Activated CD4-positive, CD25-positive, alpha-beta regulatory T cell (primary cell): Measurements from ENCODE around the gene SGIP1.

Experiments
- DNase-seq, 4 experiments: peaks; one replicate each; lab custom pipeline; 2025; lab: John Stamatoyannopoulos, UW

SGIP1 gene, protein sequence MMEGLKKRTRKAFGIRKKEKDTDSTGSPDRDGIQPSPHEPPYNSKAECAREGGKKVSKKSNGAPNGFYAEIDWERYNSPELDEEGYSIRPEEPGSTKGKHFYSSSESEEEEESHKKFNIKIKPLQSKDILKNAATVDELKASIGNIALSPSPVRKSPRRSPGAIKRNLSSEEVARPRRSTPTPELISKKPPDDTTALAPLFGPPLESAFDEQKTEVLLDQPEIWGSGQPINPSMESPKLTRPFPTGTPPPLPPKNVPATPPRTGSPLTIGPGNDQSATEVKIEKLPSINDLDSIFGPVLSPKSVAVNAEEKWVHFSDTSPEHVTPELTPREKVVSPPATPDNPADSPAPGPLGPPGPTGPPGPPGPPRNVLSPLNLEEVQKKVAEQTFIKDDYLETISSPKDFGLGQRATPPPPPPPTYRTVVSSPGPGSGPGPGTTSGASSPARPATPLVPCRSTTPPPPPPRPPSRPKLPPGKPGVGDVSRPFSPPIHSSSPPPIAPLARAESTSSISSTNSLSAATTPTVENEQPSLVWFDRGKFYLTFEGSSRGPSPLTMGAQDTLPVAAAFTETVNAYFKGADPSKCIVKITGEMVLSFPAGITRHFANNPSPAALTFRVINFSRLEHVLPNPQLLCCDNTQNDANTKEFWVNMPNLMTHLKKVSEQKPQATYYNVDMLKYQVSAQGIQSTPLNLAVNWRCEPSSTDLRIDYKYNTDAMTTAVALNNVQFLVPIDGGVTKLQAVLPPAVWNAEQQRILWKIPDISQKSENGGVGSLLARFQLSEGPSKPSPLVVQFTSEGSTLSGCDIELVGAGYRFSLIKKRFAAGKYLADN

DNA sequence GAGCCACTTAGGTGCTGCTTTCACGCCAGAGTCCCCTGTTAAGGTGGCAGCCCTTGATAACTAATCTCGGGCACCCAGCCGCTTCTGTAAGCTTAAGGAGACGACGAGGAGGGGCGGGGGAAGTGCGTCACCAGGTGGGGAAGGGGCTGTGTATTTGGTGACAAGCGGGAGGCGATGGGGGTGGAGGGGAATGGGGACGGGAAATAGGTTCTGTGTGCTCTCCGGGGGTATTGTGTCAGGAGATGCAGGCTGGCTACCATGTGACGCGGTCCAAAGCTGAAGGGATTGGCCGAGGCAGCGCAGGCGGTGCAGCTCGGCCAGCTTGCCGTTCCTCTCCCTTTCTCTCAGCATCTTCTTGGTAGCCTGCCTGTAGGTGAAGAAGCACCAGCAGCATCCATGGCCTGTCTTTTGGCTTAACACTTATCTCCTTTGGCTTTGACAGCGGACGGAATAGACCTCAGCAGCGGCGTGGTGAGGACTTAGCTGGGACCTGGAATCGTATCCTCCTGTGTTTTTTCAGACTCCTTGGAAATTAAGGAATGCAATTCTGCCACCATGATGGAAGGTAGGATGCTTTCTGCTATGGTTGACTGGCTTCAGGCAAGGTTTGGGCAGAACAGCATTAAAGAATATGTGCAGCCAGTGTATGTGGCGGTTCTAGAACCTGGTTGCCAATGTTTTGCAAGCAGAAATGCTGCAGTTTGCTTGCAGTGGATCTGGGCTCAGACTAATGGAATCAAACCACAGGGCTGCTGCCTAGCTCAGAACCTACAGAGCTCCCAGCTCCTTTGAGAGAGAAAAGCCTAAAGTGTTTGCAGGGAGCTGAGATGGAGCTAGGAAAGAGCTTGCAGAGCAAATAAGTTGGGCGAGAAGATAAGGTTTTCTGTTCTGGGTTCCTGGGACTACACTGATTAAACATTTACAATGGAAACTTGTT lies at the start of gene SGIP1:
SGIP1 (plus strand) TSS at position 350 of the 937 bp plus-strand sequence; CDS start at position 556, 206 bp downstream.
- DNase-seq = no peak

DNA sequence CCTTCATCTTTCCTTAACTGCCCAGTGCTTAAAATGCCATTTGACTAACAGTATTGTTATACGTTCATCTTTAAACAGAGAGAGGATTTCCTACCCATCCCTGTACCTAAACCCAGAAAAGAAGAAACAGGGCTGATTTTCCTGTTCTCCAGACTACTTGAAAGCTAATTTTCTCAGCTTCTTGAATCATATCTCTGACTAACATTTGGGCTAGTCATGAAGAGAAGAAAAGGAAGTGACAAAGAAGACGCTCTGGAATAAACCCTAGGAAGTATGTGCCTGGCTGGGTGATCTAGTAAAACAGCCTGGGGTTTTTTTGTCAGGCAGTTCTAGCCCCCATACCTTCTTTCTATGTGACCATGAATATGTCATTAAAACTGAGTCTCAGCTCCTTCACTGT lies 44.8 kb upstream of the SGIP1 start:
- no peak for DNase-seq

DNA sequence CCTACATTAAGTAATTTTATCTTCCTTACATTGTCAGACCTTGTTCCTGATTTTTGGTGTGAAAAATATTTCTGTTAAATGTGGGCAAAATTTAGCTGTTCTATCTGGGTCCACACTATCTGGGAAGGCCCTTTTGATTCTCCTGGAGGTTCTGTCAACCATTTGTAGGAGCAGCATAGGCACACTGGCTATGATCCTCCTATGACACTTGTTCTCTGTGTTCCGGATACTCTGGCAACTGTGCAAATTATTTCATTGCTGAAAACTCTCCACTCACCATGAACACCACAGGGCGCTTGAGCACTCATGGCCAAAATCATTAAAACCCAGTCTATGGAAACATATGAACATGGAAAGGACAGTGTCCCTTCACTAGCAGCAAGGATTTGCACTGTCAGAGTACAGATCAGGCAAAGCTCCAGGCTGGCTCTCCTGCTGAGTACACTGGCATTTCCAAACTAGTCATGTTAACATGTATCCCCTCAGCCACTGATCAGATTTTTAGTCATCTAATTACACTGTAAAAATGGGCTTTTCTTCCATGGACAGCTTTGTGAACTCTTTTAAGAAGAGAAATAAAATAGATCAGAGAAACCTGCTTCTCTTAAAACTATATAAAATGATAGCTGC lies 43.9 kb upstream of the SGIP1 start:
- DNase-seq = no peak

DNA sequence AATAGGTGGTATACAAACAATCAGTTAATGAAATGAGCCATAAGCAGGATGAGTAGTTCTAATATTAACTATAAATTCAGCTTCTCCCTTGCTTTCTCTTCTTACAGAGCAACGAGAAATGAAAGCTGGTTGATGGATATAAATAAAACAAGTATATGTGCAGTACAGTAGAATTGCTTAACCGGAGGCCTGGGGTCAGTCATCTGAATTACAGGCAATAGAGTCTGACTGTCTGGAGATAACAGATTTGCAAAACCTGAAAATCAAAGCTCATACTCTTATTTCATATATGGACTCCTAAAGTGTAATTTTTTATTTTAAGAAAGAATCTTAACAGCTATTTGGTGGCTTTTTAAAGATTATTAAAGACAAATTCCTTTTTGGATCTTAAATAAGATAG lies 43.1 kb upstream of the SGIP1 start:
- no peak for DNase-seq

DNA sequence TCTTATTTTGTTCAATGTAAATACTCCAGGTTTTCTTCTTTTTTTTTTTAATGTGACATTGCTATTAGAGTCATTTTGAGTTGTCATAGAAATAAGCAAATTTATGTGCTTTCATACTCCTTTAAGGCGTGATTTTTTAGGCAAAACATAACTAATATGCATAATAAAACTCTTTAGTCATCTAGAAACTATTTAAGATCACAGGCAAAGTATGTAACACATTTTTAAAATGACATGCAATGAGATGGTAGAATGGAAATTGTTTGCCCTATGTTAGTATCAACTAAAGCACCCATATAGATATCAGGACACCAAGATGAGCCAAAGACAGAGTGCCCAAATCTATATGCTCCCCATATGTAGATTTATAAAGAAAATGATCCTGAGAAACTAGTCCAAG lies 41.5 kb upstream of the SGIP1 start:
- DNase-seq = no peak

DNA sequence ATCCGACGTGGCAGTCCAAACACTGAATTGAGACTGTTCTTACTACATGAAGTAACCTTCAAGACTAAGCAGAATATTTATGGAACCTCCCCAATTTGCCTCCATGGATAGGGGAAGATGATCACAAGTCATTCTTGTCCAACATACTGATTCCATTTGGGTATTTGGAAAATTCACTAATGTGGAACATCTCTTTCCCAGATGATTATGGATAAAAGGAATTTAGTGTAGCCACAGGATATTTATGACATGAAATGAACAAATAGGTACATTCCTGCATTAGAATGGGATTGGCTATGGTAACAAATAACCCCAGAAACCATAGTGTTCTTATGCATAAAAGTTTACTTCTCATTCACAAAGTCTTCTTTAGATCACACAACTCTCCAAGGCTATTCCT lies 40.2 kb upstream of the SGIP1 start:
- DNase-seq = no peak

DNA sequence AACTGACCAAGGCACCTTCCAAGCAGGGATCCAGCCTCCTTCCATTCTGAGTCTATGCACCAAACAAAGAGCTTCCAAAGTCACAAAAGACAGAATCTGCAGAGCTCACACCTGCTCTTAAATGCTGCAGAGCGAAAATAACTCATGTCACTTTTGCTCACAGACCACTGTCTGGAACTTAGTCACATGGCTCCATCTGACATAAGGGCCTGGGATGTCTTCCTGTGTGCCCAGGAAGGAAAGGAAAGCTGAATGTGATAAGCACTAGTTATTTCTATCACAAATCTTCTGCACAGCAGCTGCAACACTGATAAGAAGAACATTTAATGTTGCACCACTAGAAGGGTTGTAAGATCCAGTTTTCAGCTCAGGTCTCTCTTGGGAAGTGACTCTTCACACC lies 39.5 kb upstream of the SGIP1 start:
- no peak for DNase-seq

DNA sequence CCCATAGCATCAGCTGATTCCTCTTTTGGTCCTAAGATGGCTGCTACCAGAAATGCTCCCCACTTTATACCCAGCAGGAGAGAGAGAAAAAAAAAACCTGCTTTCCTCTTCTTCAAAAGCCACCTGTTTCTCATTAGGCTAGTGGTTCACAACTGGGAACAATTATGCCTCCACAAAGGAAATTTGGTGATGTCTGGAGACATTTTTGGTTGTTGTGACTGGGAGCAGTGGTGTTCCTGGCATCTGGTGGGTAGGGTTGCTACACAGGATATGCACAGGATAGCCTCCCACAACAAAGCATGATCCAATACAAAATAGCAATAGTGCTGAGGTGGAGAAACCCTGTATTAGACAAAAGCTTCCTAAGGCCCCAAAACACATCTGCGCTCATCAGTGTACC lies 38.5 kb upstream of the SGIP1 start:
- no peak for DNase-seq

DNA sequence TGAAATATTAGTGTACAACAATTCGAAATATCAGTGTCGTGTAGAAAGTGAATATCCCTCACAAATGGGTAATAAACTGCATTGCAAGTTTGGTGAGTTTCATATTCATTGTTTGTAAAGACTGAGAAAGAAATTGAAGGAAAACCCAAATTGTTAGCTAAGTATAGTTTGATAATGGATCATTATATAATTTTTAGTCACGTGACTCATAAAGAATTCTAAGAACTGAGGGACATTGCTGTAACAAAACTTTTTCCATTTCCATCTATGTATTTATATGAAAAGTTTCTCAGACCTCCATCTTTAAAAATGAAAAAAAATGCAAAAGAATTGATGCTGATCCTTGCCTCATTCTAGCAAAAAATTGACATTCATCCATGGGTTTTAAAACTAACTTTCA lies 36.0 kb upstream of the SGIP1 start:
- no peak for DNase-seq

DNA sequence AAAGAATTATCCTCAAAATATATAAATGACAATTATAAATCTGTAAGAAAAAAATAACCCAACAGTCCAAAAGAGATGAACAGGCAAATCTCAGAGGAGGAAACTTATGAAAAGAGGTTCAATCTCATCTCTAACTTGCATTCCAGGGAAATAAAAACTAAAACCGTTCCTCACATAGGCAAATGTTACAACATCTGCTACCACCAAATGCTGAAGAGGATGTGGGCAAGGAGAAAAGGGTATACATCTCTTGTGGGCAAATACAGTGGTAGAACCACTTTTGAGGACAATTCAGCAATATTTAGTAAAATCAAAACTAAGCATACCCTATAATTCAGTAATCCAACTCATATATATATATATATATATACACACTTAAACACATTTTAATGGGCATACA lies 33.7 kb upstream of the SGIP1 start:
- DNase-seq = no peak

DNA sequence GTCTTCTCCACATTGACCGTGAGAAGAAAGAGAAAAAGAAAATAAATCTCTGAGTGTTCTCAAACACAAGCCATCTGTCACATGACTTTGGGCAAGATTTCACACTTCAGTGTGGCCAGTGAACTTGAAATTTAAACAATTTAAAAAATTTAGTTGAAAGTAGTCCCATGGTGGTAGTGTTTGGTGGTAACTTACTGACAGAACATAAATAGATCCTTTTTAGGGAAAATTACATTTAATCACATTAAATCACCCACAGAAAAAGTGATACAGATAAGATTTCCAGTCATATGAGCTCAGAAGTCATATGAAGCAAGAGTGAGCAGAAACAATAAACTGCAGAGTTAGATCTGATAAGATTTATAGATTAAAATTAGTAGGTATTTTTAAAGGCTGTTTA lies 31.9 kb upstream of the SGIP1 start:
- DNase-seq = no peak

DNA sequence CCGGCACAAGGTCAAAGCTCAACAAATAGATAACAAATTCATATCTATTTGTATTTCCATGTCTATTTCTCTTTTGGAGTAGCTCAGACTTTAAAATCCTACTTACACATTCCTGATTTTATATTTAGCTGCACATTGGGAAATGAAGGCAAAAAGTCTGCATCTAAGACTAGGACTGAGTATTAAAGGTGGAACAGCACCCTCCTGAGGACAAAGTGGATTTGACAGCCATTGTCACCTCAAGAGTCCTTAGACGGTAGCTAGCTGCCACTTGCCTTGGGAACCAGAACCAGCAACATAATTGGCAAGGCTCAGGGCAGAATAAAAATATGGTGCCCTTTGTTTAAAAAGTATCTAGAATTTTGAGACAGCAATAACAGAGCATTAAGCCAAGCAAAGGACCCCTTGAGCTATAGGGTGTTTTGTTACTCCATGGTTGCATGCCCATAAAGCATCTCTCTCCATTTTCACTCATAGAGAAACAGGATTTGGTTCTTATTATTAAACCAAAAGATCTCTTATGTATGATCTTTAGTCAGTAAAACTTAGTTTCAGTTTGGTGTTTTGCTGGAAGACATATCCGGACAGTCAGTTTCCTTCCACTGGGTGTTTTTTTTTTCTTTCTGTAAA lies 30.0 kb upstream of the SGIP1 start:
- peak in 1 of 4 experiments; percentile 18 for DNase-seq

DNA sequence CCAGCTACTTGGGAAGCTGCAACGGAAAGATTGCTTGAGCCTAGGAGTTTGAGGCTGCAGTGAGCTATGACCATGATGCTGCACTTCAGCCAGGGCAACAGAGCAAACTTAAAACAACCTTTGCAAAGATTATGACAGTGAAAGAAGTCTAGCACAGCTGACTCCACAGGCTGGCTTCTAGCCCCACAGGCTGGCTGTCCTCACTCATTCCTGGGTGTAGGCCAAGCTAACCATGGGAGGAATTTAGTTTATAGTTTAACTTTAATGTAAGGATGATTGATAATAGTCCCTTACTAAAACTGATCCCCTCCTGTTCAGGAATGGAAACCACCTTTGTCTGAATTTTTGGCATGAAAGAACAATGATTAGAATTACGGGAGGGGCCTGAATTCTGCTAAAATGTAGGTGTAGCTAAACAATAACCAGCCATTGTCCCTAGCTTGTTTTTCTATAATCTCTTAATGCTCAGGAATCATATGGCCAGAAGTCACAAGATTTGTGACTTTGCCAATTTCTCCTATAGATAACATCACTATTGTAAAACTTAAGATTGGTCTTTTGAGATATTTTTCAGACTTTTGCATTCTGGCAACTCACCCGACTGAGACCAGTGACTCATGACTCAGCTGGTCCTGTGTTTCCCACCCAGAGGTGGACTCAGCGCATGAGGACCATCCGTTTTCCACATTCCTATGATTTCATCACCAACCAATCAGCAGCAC lies 28.1 kb upstream of the SGIP1 start:
- no peak for DNase-seq

DNA sequence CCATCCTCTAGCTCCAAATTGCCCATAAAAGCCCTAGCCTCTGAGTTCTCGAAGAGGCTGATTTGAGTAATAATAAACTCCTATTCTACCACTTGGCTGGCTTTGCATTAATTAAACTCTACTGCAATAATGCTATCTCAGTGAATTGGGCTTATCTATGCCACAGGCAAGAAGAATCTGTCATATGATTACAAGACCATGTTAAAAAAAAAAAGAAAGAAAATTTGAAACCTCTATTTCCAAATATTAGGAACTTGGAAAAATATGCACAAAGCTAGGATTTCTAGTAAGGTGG lies 27.6 kb upstream of the SGIP1 start:
- no peak for DNase-seq

DNA sequence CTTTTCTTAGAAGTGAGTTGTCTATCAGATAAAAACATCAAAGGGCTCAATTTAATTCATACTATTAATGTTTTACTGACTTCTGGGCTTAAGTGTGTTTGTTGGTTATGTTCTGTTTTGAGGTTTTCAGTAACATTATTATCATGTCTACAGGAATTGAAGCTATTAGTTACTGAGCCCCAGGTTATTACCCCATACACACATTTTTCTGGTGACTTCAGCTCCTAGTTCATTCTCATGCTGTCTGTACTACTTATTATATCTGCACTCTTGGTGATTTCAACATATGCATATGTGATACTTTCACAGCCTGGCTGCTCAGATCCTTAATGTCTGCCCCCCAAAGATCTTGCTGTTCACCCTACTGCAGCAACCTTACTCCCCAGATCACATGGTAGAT lies 27.0 kb upstream of the SGIP1 start:
- no peak for DNase-seq

DNA sequence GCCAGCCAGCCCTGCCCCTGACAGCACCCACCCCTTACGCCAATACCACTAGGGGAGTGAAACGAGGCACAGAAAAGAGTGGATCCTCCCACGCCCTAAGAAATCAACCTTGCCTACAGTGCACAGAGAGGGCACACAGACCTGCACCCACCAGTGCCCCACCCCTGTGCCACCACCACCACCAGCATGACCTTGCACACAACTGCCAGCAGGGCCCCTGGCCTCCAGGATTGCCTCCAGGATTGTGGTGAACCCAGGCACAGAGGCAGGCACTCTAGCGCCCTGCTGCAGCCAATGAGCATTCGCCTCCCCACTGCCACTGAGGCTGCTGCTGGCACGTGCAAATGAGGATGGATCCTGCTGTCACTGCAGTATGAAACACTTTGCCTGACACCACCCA lies 23.5 kb upstream of the SGIP1 start:
- no peak for DNase-seq

DNA sequence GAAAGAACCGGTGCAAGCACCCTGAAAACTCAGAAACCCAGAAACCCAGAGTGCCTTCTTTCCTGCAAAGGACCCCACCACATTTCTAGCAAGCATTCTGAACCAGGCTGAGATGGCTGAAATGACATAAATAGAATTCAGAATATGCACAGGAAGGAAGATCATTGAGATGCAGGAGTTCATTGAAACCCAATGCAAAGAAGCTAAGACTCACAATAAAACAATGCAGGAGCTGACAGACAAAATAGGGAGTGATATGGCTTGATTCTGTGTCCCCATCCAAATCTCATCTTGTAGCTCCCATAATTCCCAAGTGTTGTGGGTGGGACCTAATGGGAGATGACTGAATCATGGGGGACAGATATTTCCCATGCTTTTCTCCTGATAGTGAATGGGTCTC lies 22.8 kb upstream of the SGIP1 start:
- no peak for DNase-seq

DNA sequence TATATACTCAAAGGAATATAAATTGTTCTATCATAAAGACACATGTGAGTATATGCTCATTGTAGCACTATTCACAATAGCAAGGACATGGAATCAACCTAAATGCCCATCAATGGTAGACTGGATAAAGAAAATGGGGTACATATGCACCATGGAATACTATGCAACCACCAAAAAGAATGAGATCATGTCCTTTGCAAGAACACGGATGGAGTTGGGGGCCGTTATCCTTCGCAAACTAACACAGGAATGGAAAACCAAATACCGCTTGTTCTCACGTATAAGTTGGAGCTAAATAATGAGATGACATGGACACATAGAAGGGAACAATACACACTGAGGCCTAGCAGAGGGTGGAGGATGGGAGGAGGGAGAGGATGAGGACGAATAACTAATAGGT lies 16.0 kb upstream of the SGIP1 start:
- DNase-seq = no peak

DNA sequence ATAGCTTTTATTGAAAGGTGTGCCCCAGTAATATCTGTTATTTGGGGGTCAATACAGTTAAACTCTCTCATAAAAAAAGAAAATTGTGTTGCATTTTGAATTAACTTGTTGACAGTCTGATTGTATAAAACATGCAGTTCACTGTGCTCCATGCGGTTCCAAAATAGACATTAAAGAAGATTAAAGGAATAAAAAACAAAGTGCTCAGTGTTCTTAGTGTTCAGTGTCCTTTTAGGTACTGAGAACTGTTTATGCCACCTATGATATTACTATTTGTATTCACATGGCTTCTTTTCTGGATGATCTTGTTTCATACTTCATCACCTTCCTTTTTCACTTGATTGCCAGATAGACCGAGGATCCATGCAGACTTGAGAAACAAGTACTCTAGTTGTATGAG lies 15.3 kb upstream of the SGIP1 start:
- DNase-seq = no peak

DNA sequence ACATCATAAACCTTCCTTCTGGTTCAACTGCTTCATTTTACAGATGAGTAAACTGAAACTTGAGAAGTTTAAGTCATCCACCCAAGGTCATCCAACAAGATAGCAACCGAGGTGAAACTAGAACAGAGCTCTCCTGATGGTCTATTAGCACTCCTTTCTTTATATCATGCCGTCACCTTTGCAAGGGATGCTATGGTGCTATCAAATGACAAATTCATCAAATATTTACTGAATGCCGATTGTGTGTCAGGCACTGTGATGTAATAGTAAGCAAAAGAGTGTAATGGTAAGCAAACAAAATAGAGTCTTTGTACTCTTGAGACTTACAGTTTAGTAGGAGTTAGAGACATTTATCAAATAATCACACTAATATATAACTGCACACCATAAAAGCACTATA lies 14.0 kb upstream of the SGIP1 start:
- no peak for DNase-seq

DNA sequence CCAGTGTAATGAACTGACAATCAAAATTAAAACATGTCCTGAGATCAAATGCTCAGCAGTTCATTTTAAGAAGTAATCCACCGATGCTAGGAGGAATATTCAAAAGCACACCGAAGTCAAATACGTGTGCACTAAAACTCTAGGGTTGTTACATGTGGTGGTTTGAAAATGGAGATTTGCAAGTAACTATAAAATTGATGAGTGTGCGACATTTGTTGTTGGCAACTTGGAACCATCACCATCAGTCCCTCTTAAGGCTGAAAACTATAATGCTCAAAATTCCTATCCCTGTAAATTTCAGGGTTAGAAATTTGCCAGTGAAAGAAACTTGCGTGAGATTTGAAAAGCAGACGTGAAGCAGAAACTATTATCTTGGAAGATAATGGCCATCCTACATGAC lies 13.3 kb upstream of the SGIP1 start:
- no peak for DNase-seq
